HG03060 (cell line): ENCODE measurements around the gene SPINK9.

Experiments used
- ATAC-seq: cut with Tn5 transposase; IDR thresholded peaks from one replicate; pipeline ENCODE4 v1.9.1; 2021; ENCODE audit warnings: low read depth, moderate number of reproducible peaks; ENCODE audit not compliant: unreplicated experiment

Gene SPINK9

GRCh38 chr5:148364343-148364742, 29.0 kb downstream of the SPINK9 start:
- ATAC-seq: no peak

GRCh38 chr5:148368299-148368698, 32.9 kb downstream of the SPINK9 start:
- ATAC-seq: no peak

- no peak for ATAC-seq
These were observed 36.9 kb downstream of the SPINK9 start for GRCh38 chr5:148372166-148372725.

GRCh38 chr5:148372893-148373292, 37.5 kb downstream of the SPINK9 start:
- ATAC-seq: no peak

- ATAC-seq: peak; percentile 94
These were observed 39.5 kb downstream of the SPINK9 start for GRCh38 chr5:148374690-148375360.

- no peak for ATAC-seq
These were observed 40.8 kb downstream of the SPINK9 start for GRCh38 chr5:148376198-148376597.

- no peak for ATAC-seq
These were observed 43.3 kb downstream of the SPINK9 start for GRCh38 chr5:148378670-148379069.

- no peak for ATAC-seq
These were observed 44.0 kb downstream of the SPINK9 start for GRCh38 chr5:148379340-148379739.

GRCh38 chr5:148381906-148382305, 46.5 kb downstream of the SPINK9 start:
- no peak for ATAC-seq

GRCh38 chr5:148382961-148383360, 47.6 kb downstream of the SPINK9 start:
- no peak for ATAC-seq

- ATAC-seq: peak; percentile 100
These were observed 48.4 kb downstream of the SPINK9 start, which contains the start of gene FBXO38 for GRCh38 chr5:148383564-148384379. Gene FBXO38, plus strand, starts transcription at chr5:148383958. Its CDS starts 10,819 bp downstream, at chr5:148394777.

GRCh38 chr5:148384380-148384737, 49.0 kb downstream of the SPINK9 start:
- ATAC-seq: no peak

- ATAC-seq: no peak
These were observed 49.7 kb downstream of the SPINK9 start for GRCh38 chr5:148385094-148385493.

GRCh38 chr5:148386041-148386440, 50.7 kb downstream of the SPINK9 start:
- no peak for ATAC-seq

GRCh38 chr5:148387325-148387724, 52.0 kb downstream of the SPINK9 start:
- ATAC-seq: no peak

GRCh38 chr5:148388696-148389095, 53.3 kb downstream of the SPINK9 start:
- no peak for ATAC-seq
